Breast epithelium (tissue), 3 donors: ENCODE data around the gene GPBP1L1.

ENCODE experiments used
- CTCF ChIP-seq, 3 donors: fragments of 450-650 bp; IDR thresholded peaks; one replicate each; pipeline ENCODE4 v1.5.1; 2016 to 2017; ENCODE audit warnings: antibody characterized with exemption in 3 of 3, mild to moderate bottlenecking in 3 of 3, moderate library complexity in 3 of 3
- POLR2A ChIP-seq: fragments of 450-650 bp; IDR thresholded peaks from one replicate; pipeline ENCODE4 v1.6.1; 2016; ENCODE audit warnings: antibody characterized with exemption, mild to moderate bottlenecking, moderate library complexity

- no peak for TF ChIP-seq CTCF (IDR thresholded peaks at IDR 0.05)
- TF ChIP-seq POLR2A: no peak
These were observed 12.4 kb downstream of the GPBP1L1 start for GRCh38 chr1:45673956-45674355.
